HG02678 (cell line): ENCODE results near the gene AFF3.

Experiments
- ATAC-seq: cut with Tn5 transposase; IDR thresholded peaks from one replicate; pipeline ENCODE4 v1.9.1; 2021; ENCODE audit warnings: mild to moderate bottlenecking, moderate library complexity; ENCODE audit not compliant: unreplicated experiment

Gene AFF3

GRCh38 chr2:99631700-99632099 lies 510.7 kb downstream of the AFF3 start:
- no peak for ATAC-seq

- no peak for ATAC-seq
These were observed 513.1 kb downstream of the AFF3 start for GRCh38 chr2:99629320-99629719.

GRCh38 chr2:99626158-99626557 lies 516.2 kb downstream of the AFF3 start:
- no peak for ATAC-seq

GRCh38 chr2:99624677-99625076 lies 517.7 kb downstream of the AFF3 start:
- ATAC-seq = no peak

GRCh38 chr2:99623613-99624012 lies 518.8 kb downstream of the AFF3 start:
- ATAC-seq = no peak

GRCh38 chr2:99623035-99623434 lies 519.4 kb downstream of the AFF3 start:
- no peak for ATAC-seq

- ATAC-seq = no peak
These were observed 519.9 kb downstream of the AFF3 start for GRCh38 chr2:99622534-99622933.

- no peak for ATAC-seq
These were observed 520.6 kb downstream of the AFF3 start for GRCh38 chr2:99621774-99622173.

GRCh38 chr2:99621106-99621505 lies 521.3 kb downstream of the AFF3 start:
- no peak for ATAC-seq

GRCh38 chr2:99619151-99619550 lies 523.2 kb downstream of the AFF3 start:
- ATAC-seq = no peak

- ATAC-seq = no peak
These were observed 523.8 kb downstream of the AFF3 start for GRCh38 chr2:99618579-99619097.

GRCh38 chr2:99617811-99618210 lies 524.6 kb downstream of the AFF3 start:
- no peak for ATAC-seq

- ATAC-seq = no peak
These were observed 527.1 kb downstream of the AFF3 start for GRCh38 chr2:99615247-99615771.

GRCh38 chr2:99613980-99614379 lies 528.4 kb downstream of the AFF3 start:
- ATAC-seq = no peak

- no peak for ATAC-seq
These were observed 530.6 kb downstream of the AFF3 start for GRCh38 chr2:99611786-99612185.

- no peak for ATAC-seq
These were observed 531.4 kb downstream of the AFF3 start for GRCh38 chr2:99611034-99611433.

GRCh38 chr2:99609851-99610381 lies 532.5 kb downstream of the AFF3 start:
- no peak for ATAC-seq

GRCh38 chr2:99608861-99609260 lies 533.5 kb downstream of the AFF3 start:
- no peak for ATAC-seq

- ATAC-seq = no peak
These were observed 534.4 kb downstream of the AFF3 start for GRCh38 chr2:99607861-99608491.

- no peak for ATAC-seq
These were observed 534.9 kb downstream of the AFF3 start for GRCh38 chr2:99607454-99607853.

- no peak for ATAC-seq
These were observed 537.4 kb downstream of the AFF3 start for GRCh38 chr2:99605036-99605435.

GRCh38 chr2:99602476-99602875 lies 539.9 kb downstream of the AFF3 start:
- no peak for ATAC-seq
